HepG2 (cell line): ENCODE measurements around the gene GRIK2. TPM values are rescaled to one million over a fixed set of nuclear protein-coding genes. Genes with fewer than 3 reads are reported as not detected.

Source experiments
- ATAC-seq: fragments of 200-7000 bp; cut with Tn5 transposase; 3 replicates; pipeline ENCODE4 v1.9.1; 2020; ENCODE audit warnings: mild to moderate bottlenecking, moderate library complexity
- BruUV-seq: library from RNA; stranded (reverse); fragments of 400-500 nt; replicated peaks from 2 replicates; lab custom pipeline; 2021; lab: Mats Ljungman, UMichigan
- CTCF ChIA-PET: fragments of 300-600 bp; formaldehyde crosslinking; extraction: SDS; loops from one replicate; lab custom pipeline; 2021; ENCODE audit warnings: low total read pairs, inconsistent platforms, low intra/inter-chr PET ratio; lab: Yijun Ruan, JAX
- POLR2A ChIA-PET: fragments of 350-600 bp; sonication (Branson Sonifier 250); formaldehyde crosslinking; loops from one replicate; lab custom pipeline; 2020; ENCODE audit warnings: antibody characterized with exemption, inconsistent platforms; lab: Yijun Ruan, JAX
- DNase-seq: peaks from one replicate; pipeline ENCODE4 v3.0.0-alpha.2; 2015; ENCODE audit warnings: low spot score
- FAIRE-seq: peaks from 3 replicates; lab custom pipeline; 2011; peaks lifted over from hg19 to GRCh38; lab: Jason Lieb, UNC
- H2AFZ ChIP-seq: one replicate; pipeline ENCODE4 v1.6.1; 2011; ENCODE audit warnings: low read length, inconsistent platforms
- H3K27ac ChIP-seq: fragments of 300-600 bp; 3 replicates; pipeline ENCODE4 v1.8.0; 2011; ENCODE audit warnings: mixed run types, mild to moderate bottlenecking, mixed read lengths, low read length, inconsistent platforms; ENCODE audit not compliant: insufficient read depth; ENCODE audit errors: extremely low read length
- H3K27me3 ChIP-seq, 2 experiments: fragments of 200-600 bp in 1 of 2; 2 replicates in 1 of 2; 3 replicates in 1 of 2; pipeline versions ENCODE4 v1.6.0 to v1.8.0; 2011; ENCODE audit warnings: low read length in 2 of 2, mild to moderate bottlenecking in 2 of 2, moderate library complexity in 2 of 2, inconsistent platforms in 1 of 2; ENCODE audit not compliant: insufficient read depth in 2 of 2, control insufficient read depth in 1 of 2
- H3K36me3 ChIP-seq, 2 experiments: fragments of 200-600 bp in 1 of 2; replicated peaks in 1 of 2; 2 replicates in 1 of 2; 3 replicates in 1 of 2; pipeline versions ENCODE4 v1.5.1 to v1.8.0; 2011; ENCODE audit warnings: low read length in 2 of 2, inconsistent platforms in 1 of 2; ENCODE audit not compliant: insufficient read depth in 2 of 2, control insufficient read depth in 1 of 2
- H3K4me1 ChIP-seq: 2 replicates; pipeline ENCODE4 v1.5.1; 2012; ENCODE audit warnings: low read length, inconsistent platforms; ENCODE audit not compliant: insufficient read depth
- H3K4me2 ChIP-seq: 2 replicates; pipeline ENCODE4 v1.6.0; 2011; ENCODE audit warnings: low read depth, low read length, inconsistent platforms
- H3K4me3 ChIP-seq, 3 experiments: fragments of 200-600 bp in 1 of 3; sonication (generic), shearing (Covaris generic) in 1 of 3; replicated peaks in 1 of 3; 2 replicates each; pipeline ENCODE4 v1.5.1; 2011 to 2016; ENCODE audit warnings: low read length in 3 of 3, inconsistent platforms in 2 of 3, low read depth in 2 of 3, mild to moderate bottlenecking in 2 of 3, control low read depth in 1 of 3, mixed read lengths in 1 of 3; ENCODE audit not compliant: insufficient read depth in 1 of 3
- H3K79me2 ChIP-seq: one replicate; pipeline ENCODE4 v1.6.1; 2011; ENCODE audit warnings: low read length, inconsistent platforms; ENCODE audit not compliant: insufficient read depth
- H3K9ac ChIP-seq: 2 replicates; pipeline ENCODE4 v1.6.0; 2011; ENCODE audit warnings: mild to moderate bottlenecking, low read depth, low read length, inconsistent platforms; ENCODE audit not compliant: insufficient read depth
- H3K9me3 ChIP-seq: 2 replicates; pipeline ENCODE4 v1.5.1; 2012; ENCODE audit warnings: mild to moderate bottlenecking, low read length
- H4K20me1 ChIP-seq: 2 replicates; pipeline ENCODE4 v1.6.0; 2011; ENCODE audit warnings: inconsistent platforms, mild to moderate bottlenecking, low read length, moderate library complexity; ENCODE audit not compliant: insufficient read depth
- ATAD3A ChIP-seq: sonication (generic); formaldehyde crosslinking; IDR thresholded peaks from 2 replicates; pipeline ENCODE4 v1.4.0; 2020; ENCODE audit warnings: missing genetic modification reagents
- FOXP1 ChIP-seq, 2 experiments: fragments of 450-650 bp in 1 of 2; IDR thresholded peaks; 2 replicates each; pipeline ENCODE4 v1.6.1; 2017 to 2018; ENCODE audit warnings: antibody characterized with exemption in 1 of 2
- KDM1A ChIP-seq: IDR thresholded peaks from 2 replicates; pipeline ENCODE4 v1.6.1; 2016; ENCODE audit warnings: missing compliant biosample characterization
- POLR2AphosphoS2 ChIP-seq: IDR thresholded peaks from 2 replicates; pipeline ENCODE4 v1.6.1; 2011; ENCODE audit warnings: low read depth, low read length, improper control_type of control experiment
- PRDM15 ChIP-seq: sonication (generic); formaldehyde crosslinking; IDR thresholded peaks from 2 replicates; pipeline ENCODE4 v1.4.0; 2020; ENCODE audit warnings: missing genetic modification reagents
- RNF2 ChIP-seq: fragments of 450-650 bp; conservative IDR thresholded peaks from 2 replicates; pipeline ENCODE4 v1.6.1; 2016; ENCODE audit warnings: low read depth
- SAP130 ChIP-seq: IDR thresholded peaks from 2 replicates; pipeline ENCODE4 v1.6.1; 2016; ENCODE audit warnings: low read depth
- ZNF335 ChIP-seq: sonication (generic); formaldehyde crosslinking; IDR thresholded peaks from 2 replicates; pipeline ENCODE4 v1.4.0; 2020; ENCODE audit warnings: missing genetic modification reagents
- ZNF510 ChIP-seq: sonication (generic); formaldehyde crosslinking; IDR thresholded peaks from 2 replicates; pipeline ENCODE4 v1.4.0; 2020; ENCODE audit warnings: low read depth, mild to moderate bottlenecking, missing genetic modification reagents
- ZSCAN5A ChIP-seq: sonication (generic); formaldehyde crosslinking; IDR thresholded peaks from 2 replicates; pipeline ENCODE4 v1.8.0; 2022; ENCODE audit warnings: mild to moderate bottlenecking, missing genetic modification reagents, borderline replicate concordance
- WGBS: methylation state at CpG from one replicate; pipeline ENCODE4 v1.1.6; 2017; ENCODE audit warnings: low lambda C conversion rate; 5-methylcytosine and 5-hydroxymethylcytosine counted together
- in situ Hi-C: cut with HindIII; loops from 2 replicates; pipeline ENCODE4 v1.10.0; 2017; ENCODE audit warnings: low pct_unique_long_range_greater_than_20kb; ENCODE audit not compliant: extremely low pct_ligation_motif_present
- intact Hi-C: fragments of 100-400 bp; cut with micrococcal nuclease; formaldehyde crosslinking; loops from one replicate; pipeline ENCODE4 v1.10.0; 2022; ENCODE audit not compliant: unreplicated experiment
- polyA plus RNA-seq, 8 experiments: library from polyadenylated mRNA; depleted of rRNA in 3 of 8; stranded (reverse) in 7 of 8; unstranded in 1 of 8; fragments of >200 nt; fragmentation: Illumina TruSeq in 4 of 8; extraction: Trizol in 4 of 8; gene quantifications; 2 replicates each; pipeline versions ENCODE4 v1.2.1 to v1.2.3, GENCODE V29; 2011 to 2016; ENCODE audit warnings: low read depth in 4 of 8, missing spikeins in 1 of 8, mixed read lengths in 1 of 8; ENCODE audit not compliant: insufficient read depth in 1 of 8
- total RNA-seq, 5 experiments: library from RNA; depleted of rRNA; stranded (reverse); fragments of >200 nt; fragmentation: Illumina TruSeq; extraction: Trizol; gene quantifications; 2 replicates each; pipeline ENCODE4 v1.2.3, GENCODE V29; 2016; ENCODE audit warnings: low read depth in 1 of 5

Gene GRIK2
- total and polyA plus RNA-seq, 2 of the 13 experiments (the other 11 are each of a cell fraction or from before 2014, with no cell fraction given): not detected

- TF ChIP-seq PRDM15 (CRISPR knock-in tag): no peak
These were observed 257.0 kb downstream of the GRIK2 start (continued) for GRCh38 chr6:101650402-101651100.

GRCh38 chr6:101652079-101652478 is 258.6 kb downstream of the GRIK2 start:
- intact Hi-C loops: no loop called here
- CTCF ChIA-PET: no interaction called here
- no peaks in the 10 kb centered on the region for H3K9me3 ChIP-seq

More at GRCh38 chr6:101652079-101652478, 258.6 kb downstream of the GRIK2 start:
- no peak overlapping the region for H3K4me3 ChIP-seq
- H2AFZ ChIP-seq: no peak overlapping the region
- TF ChIP-seq ATAD3A: no peak
- TF ChIP-seq ZNF510 (CRISPR knock-in tag): no peak
- no peak for TF ChIP-seq FOXP1 (IDR thresholded peaks at IDR 0.05)
- TF ChIP-seq FOXP1 (CRISPR knock-in tag; IDR thresholded peaks at IDR 0.05): no peak
- no peak for TF ChIP-seq KDM1A (CRISPR knock-in tag)
- TF ChIP-seq ZNF335 (CRISPR knock-in tag): no peak
- no peak for TF ChIP-seq ZSCAN5A
- no peak for TF ChIP-seq RNF2
- TF ChIP-seq POLR2AphosphoS2: no peak
- TF ChIP-seq SAP130 (CRISPR knock-in tag): no peak
- no peak overlapping the region for H3K4me2 ChIP-seq
- ATAC-seq (no peak), FAIRE-seq (no peak), DNase-seq (no peak)
- in situ Hi-C loops: no loop called here
- no peaks in the 10 kb centered on the region for H3K27me3 ChIP-seq
- H3K36me3 ChIP-seq: no peaks in the 10 kb centered on the region
- H3K9ac ChIP-seq: no peak overlapping the region
- H3K27ac ChIP-seq: no peak overlapping the region
- 18% methylated on average over 2 of the region's 2 CpGs for WGBS
- no peaks in the 10 kb centered on the region for H3K4me1 ChIP-seq
- POLR2A ChIA-PET: no interaction called here
- no peaks in the 10 kb centered on the region for H4K20me1 ChIP-seq
- no TSS peak for BruUV-seq
- no peaks in the 10 kb centered on the region for H3K79me2 ChIP-seq
